Thyroid gland (tissue), 4 donors: ENCODE results near the gene KLHL11. TPM values are rescaled to one million over a fixed set of nuclear protein-coding genes. Genes with fewer than 3 reads are reported as not detected.

Source experiments
- DNase-seq, 2 donors: peaks; one replicate each; pipeline ENCODE4 v3.0.0-alpha.2; 2019
- H3K27ac ChIP-seq, 3 donors: fragments of 200-600 bp; sonication (generic); 1 replicate in 2 of 3; 2 replicates in 1 of 3; pipeline ENCODE4 v1.5.1; 2016 to 2019; ENCODE audit warnings: mild to moderate bottlenecking in 1 of 3, moderate library complexity in 1 of 3
- H3K27me3 ChIP-seq: fragments of 200-600 bp; sonication (generic); one replicate; pipeline ENCODE4 v1.5.1; 2019
- H3K36me3 ChIP-seq, 2 donors: fragments of 200-600 bp; sonication (generic); one replicate each; pipeline ENCODE4 v1.5.1; 2016 to 2019
- H3K4me1 ChIP-seq, 2 donors: fragments of 200-600 bp; sonication (generic); one replicate each; pipeline ENCODE4 v1.5.1; 2017 to 2019
- H3K4me3 ChIP-seq, 3 donors: fragments of 200-600 bp; sonication (generic); replicated peaks in 1 of 3; 1 replicate in 2 of 3; 2 replicates in 1 of 3; pipeline ENCODE4 v1.5.1; 2016; ENCODE audit warnings: mild to moderate bottlenecking in 1 of 3
- H3K9me3 ChIP-seq: fragments of 200-600 bp; sonication (generic); one replicate; pipeline ENCODE4 v1.5.1; 2017
- POLR2A ChIP-seq, 2 donors: fragments of 450-650 bp; IDR thresholded peaks; one replicate each; pipeline ENCODE4 v1.6.1; 2017; ENCODE audit warnings: antibody characterized with exemption in 2 of 2, mild to moderate bottlenecking in 2 of 2, moderate library complexity in 1 of 2
- WGBS, 2 donors: methylation state at CpG; one replicate each; pipeline ENCODE4 v1.1.5; 2017; 5-methylcytosine and 5-hydroxymethylcytosine counted together
- intact Hi-C: fragments of 100-400 bp; cut with DNase I; formaldehyde crosslinking; loops from one replicate; pipeline ENCODE4 v1.15.1; 2023
- total RNA-seq, 4 donors: library from RNA; depleted of rRNA; stranded (reverse); fragments of >200 nt; gene quantifications; one replicate each; pipeline ENCODE4 v1.2.3, GENCODE V29; 2016
- TF ChIP-seq, protein P1 (sequence below), 6 experiments: fragments of 200-600 bp in 3 of 6; fragments of 450-650 bp in 3 of 6; sonication (generic) in 3 of 6; IDR thresholded peaks; one replicate each; pipeline ENCODE4 v1.5.1; 2016 to 2019; ENCODE audit warnings: antibody characterized with exemption in 6 of 6, mild to moderate bottlenecking in 2 of 6, inconsistent platforms in 1 of 6, moderate library complexity in 1 of 6

KLHL11 gene
- total RNA-seq, 4 donors from 2014 or later, result 46.0 to 60.7 (median 46.9) TPM

DNA sequence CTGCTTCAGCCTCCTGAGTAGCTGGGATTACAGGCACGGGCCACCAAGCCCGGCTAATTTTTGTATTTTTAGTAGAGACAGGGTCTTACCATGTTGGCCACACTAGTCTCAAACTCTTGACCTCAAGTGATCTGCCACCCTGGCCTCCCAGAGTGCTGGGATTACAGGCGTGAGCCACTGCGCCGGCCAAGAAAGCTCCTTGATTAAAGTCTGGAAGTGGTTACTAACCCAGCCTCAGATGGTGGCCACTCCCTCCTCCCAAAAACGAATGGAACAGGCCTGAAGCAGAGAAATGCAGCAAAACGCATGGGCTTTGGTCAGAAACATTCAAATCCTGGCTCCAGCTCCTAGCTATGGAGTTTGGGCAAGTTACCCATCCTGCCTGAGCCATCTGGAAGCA lies 41.1 kb downstream of the KLHL11 start:
- intact Hi-C loops, result no loop called here
- no peaks in the 10 kb centered on the region for H3K27me3 ChIP-seq
- H3K27ac ChIP-seq, result no peak overlapping the region
- no peaks in the 10 kb centered on the region for H3K4me1 ChIP-seq
- no peak for TF ChIP-seq POLR2A (IDR thresholded peaks at IDR 0.05)
- TF ChIP-seq, protein P1, sequence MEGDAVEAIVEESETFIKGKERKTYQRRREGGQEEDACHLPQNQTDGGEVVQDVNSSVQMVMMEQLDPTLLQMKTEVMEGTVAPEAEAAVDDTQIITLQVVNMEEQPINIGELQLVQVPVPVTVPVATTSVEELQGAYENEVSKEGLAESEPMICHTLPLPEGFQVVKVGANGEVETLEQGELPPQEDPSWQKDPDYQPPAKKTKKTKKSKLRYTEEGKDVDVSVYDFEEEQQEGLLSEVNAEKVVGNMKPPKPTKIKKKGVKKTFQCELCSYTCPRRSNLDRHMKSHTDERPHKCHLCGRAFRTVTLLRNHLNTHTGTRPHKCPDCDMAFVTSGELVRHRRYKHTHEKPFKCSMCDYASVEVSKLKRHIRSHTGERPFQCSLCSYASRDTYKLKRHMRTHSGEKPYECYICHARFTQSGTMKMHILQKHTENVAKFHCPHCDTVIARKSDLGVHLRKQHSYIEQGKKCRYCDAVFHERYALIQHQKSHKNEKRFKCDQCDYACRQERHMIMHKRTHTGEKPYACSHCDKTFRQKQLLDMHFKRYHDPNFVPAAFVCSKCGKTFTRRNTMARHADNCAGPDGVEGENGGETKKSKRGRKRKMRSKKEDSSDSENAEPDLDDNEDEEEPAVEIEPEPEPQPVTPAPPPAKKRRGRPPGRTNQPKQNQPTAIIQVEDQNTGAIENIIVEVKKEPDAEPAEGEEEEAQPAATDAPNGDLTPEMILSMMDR (IDR thresholded peaks at IDR 0.05), result no peak
- WGBS, 2 donors, result 52 to 53% methylated on average over 6 of the region's 7 CpGs
- H3K4me3 ChIP-seq, result no peak overlapping the region
- peak; percentile 15 to 33 for DNase-seq
- H3K36me3 ChIP-seq, result peaks cover 28 to 30% of the 10 kb centered on the region in 2 donors
- H3K9me3 ChIP-seq, result no peaks in the 10 kb centered on the region

- intact Hi-C loops, result no loop called here
- Histone ChIP-seq H3K27me3 (no peaks in the 10 kb centered on the region), H3K27ac (no peak overlapping the region), H3K36me3 (peaks cover 25 to 27% of the 10 kb centered on the region in 2 donors), H3K4me1 (no peaks in the 10 kb centered on the region), H3K4me3 (no peak overlapping the region), H3K9me3 (no peaks in the 10 kb centered on the region)
- no peak for DNase-seq
- WGBS, 2 donors, result 89 to 95% methylated on average over 7 of the region's 7 CpGs
- TF ChIP-seq POLR2A (IDR thresholded peaks at IDR 0.05), result no peak
- TF ChIP-seq, protein P1 (IDR thresholded peaks at IDR 0.05), result no peak
Measured at GRCh38 chr17:41823580-41823979, 41.6 kb downstream of the KLHL11 start.

- 86 to 90% methylated on average over 1 of the region's 1 CpG for whole genome bisulfite sequencing, 2 donors
- Histone ChIP-seq H3K36me3 (peaks cover 23 to 24% of the 10 kb centered on the region in 2 donors), H3K27ac (no peak overlapping the region), H3K4me1 (no peaks in the 10 kb centered on the region), H3K27me3 (no peaks in the 10 kb centered on the region), H3K9me3 (no peaks in the 10 kb centered on the region), H3K4me3 (no peak overlapping the region)
- no peak for TF ChIP-seq POLR2A (IDR thresholded peaks at IDR 0.05)
- TF ChIP-seq, protein P1 (IDR thresholded peaks at IDR 0.05), result no peak
- no peak for DNase-seq
- intact Hi-C loops, result no loop called here
Measured at GRCh38 chr17:41823141-41823524, 42.1 kb downstream of the KLHL11 start.

DNA sequence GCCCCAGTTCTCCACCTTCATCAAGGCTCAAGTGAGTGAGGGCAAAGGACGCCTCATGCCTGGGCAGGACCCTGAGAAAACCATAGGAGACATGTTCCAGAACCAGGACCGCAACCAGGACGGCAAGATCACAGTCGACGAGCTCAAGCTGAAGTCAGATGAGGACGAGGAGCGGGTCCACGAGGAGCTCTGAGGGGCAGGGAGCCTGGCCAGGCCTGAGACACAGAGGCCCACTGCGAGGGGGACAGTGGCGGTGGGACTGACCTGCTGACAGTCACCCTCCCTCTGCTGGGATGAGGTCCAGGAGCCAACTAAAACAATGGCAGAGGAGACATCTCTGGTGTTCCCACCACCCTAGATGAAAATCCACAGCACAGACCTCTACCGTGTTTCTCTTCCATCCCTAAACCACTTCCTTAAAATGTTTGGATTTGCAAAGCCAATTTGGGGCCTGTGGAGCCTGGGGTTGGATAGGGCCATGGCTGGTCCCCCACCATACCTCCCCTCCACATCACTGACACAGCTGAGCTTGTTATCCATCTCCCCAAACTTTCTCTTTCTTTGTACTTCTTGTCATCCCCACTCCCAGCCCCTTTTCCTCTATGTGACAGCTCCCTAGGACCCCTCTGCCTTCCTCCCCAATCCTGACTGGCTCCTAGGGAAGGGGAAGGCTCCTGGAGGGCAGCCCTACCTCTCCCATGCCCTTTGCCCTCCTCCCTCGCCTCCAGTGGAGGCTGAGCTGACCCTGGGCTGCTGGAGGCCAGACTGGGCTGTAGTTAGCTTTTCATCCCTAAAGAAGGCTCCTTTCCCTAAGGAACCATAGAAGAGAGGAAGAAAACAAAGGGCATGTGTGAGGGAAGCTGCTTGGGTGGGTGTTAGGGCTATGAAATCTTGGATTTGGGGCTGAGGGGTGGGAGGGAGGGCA lies 42.7 kb downstream of the KLHL11 start:
- 75 to 79% methylated on average over 12 of the region's 12 CpGs for WGBS, 2 donors
- H3K4me3 ChIP-seq, result no peak overlapping the region
- no peaks in the 10 kb centered on the region for H3K4me1 ChIP-seq
- TF ChIP-seq, protein P1 (IDR thresholded peaks at IDR 0.05), result no peak
- no peak for TF ChIP-seq POLR2A (IDR thresholded peaks at IDR 0.05)
- H3K27me3 ChIP-seq, result no peaks in the 10 kb centered on the region
- no peaks in the 10 kb centered on the region for H3K9me3 ChIP-seq
- DNase-seq, result no peak
- no peak overlapping the region for H3K27ac ChIP-seq
- intact Hi-C loops, result no loop called here
- H3K36me3 ChIP-seq, result peaks cover 16 to 24% of the 10 kb centered on the region in 2 donors

DNA sequence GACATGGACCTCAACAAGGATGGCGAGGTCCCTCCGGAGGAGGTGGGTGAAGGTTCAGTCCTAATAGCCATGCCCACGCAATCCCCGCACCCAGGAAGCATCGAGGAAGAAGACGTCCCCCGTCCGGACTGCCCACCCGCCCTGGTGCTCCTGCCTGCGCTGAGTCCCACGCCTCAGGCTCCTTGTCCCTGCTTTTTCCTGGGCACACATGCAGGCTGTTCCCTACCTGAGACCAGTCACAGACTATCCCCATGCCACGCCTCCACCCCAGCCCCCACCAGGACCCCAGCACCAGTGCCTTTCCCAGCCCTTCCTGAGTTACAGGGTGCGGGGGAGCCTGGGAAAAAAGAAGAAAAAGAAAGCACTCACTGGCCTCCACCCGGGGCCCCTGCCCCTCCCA lies 43.4 kb downstream of the KLHL11 start:
- Histone ChIP-seq H3K27ac (no peak overlapping the region), H3K4me1 (no peaks in the 10 kb centered on the region), H3K27me3 (no peaks in the 10 kb centered on the region), H3K9me3 (no peaks in the 10 kb centered on the region), H3K4me3 (no peak overlapping the region), H3K36me3 (peaks cover 12 to 17% of the 10 kb centered on the region in 2 donors)
- intact Hi-C loops, result no loop called here
- WGBS, 2 donors, result 91 to 94% methylated on average over 12 to 14 of the region's 14 CpGs
- DNase-seq, result no peak
- no peak for TF ChIP-seq POLR2A (IDR thresholded peaks at IDR 0.05)
- TF ChIP-seq, protein P1 (IDR thresholded peaks at IDR 0.05), result no peak
